Body of pancreas (tissue), 4 donors: ENCODE measurements around the gene DAP.

Experiments
- POLR2A ChIP-seq, 3 donors: fragments of 450-650 bp; IDR thresholded peaks; one replicate each; pipeline ENCODE4 v1.6.1; 2016; ENCODE audit warnings: antibody characterized with exemption in 3 of 3, mild to moderate bottlenecking in 2 of 3
- TF ChIP-seq, protein P1 (sequence below), 7 experiments: fragments of 450-650 bp in 4 of 7; fragments of 200-600 bp in 3 of 7; sonication (generic) in 3 of 7; IDR thresholded peaks; one replicate each; pipeline ENCODE4 v1.5.1; 2016 to 2019; ENCODE audit warnings: antibody characterized with exemption in 7 of 7

DNA sequence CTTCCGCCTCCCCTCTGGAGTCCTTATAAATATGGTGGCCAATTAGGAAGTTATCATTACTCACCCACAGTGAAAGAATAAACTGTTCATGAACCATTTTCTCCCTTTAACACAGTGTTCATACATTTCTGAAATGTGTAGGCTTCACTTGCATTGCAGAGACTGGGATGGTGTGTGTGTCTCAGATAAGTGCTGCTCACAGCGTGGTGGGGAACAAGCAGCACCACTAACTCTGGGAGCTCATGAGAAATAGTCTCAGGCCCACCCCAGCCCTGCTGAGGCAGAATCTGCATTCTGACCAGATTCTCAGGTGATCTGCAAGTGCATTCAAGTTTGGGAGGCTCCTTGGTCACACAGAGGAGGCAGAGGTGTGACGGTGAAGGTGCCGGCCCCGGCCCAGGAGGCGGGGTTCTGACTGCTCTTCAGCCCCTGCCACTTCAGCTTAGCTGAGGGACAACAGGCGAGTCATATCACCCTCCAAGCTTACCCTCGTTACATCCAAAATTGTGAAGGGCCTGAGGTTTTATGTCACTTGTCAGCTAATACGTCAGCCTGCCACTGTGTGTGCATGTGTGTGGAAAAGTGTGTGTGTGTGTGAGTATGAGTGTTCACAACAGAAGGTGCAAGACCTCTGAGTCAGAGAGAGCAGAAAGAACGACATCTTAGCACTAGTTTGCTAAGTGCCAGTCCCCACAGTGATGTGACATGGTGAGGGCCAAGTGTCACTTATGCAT lies 34.7 kb downstream of the DAP start:
- TF ChIP-seq, protein P1, sequence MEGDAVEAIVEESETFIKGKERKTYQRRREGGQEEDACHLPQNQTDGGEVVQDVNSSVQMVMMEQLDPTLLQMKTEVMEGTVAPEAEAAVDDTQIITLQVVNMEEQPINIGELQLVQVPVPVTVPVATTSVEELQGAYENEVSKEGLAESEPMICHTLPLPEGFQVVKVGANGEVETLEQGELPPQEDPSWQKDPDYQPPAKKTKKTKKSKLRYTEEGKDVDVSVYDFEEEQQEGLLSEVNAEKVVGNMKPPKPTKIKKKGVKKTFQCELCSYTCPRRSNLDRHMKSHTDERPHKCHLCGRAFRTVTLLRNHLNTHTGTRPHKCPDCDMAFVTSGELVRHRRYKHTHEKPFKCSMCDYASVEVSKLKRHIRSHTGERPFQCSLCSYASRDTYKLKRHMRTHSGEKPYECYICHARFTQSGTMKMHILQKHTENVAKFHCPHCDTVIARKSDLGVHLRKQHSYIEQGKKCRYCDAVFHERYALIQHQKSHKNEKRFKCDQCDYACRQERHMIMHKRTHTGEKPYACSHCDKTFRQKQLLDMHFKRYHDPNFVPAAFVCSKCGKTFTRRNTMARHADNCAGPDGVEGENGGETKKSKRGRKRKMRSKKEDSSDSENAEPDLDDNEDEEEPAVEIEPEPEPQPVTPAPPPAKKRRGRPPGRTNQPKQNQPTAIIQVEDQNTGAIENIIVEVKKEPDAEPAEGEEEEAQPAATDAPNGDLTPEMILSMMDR (IDR thresholded peaks at IDR 0.05): no peak
- no peak for TF ChIP-seq POLR2A (IDR thresholded peaks at IDR 0.05)
